Fibroblast of upper back skin (primary cell): Measurements from ENCODE around the gene ALX4.

Experiments
- DNase-seq: peaks from one replicate; pipeline ENCODE4 v3.0.0-alpha.2; 2013

The ALX4 gene

DNA sequence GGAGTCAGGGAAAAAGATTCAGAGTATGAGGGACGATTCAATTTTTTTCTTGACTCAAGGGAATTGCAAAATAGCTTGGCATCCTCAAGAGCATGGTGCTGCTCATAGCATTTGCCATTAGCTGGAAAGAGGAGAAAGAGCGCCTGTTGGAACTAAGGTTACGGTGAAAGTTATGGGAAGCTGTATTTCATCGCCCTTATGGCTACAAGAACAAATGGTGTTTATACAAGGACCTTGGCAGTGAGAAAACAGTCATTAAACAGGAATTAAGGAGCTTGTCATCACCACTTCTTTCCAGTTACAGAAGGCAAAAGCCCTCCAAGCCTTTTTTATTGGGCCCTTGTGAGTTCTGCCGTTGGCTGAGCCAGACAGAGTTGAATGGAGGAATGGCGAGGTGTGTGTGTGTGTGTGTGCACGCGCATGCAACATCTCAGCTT lies 74.2 kb downstream of the ALX4 start:
- DNase-seq = peak; percentile 72

GRCh38 chr11:44229624-44230023 lies 80.3 kb downstream of the ALX4 start:
- DNase-seq = peak; percentile 63

- DNase-seq = peak; percentile 45
These were observed 80.8 kb downstream of the ALX4 start for GRCh38 chr11:44229098-44229497.

GRCh38 chr11:44228379-44228778 lies 81.6 kb downstream of the ALX4 start:
- DNase-seq = no peak

GRCh38 chr11:44226945-44227344 lies 83.0 kb downstream of the ALX4 start:
- DNase-seq = no peak

- DNase-seq = no peak
These were observed 83.4 kb downstream of the ALX4 start for GRCh38 chr11:44226490-44226889.

DNA sequence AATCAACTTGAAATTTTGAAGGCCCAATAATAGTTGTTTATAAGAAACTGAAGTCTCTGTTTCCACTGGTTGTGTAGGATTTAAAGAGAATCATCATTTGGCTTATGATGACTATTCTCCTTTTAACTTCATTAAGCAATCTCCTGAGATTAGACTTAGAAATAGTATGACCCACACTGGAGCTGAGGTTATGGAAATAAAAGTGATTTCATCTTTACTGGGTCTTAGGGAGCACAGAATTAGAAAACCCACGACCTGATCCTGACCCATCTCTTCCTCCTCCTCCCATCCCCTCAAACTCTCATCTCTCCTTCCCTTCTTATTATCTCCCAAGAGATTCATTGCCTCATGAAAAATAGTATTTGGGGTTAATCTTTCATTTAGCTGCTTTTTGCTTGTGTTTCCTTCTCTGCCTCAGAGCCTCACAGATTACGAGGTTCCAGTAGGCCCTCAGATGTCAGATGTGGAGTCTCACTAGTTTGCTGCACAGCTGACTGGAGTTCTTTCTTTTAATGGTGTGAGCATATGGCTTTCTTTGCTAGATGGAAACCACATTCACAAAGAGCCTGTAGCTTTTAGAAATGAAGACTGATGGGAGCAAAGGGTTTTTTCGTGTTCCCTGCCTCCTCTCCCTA lies 85.0 kb downstream of the ALX4 start:
- DNase-seq = no peak

- peak; percentile 88 for DNase-seq
These were observed 86.7 kb downstream of the ALX4 start for GRCh38 chr11:44223238-44223637.

DNA sequence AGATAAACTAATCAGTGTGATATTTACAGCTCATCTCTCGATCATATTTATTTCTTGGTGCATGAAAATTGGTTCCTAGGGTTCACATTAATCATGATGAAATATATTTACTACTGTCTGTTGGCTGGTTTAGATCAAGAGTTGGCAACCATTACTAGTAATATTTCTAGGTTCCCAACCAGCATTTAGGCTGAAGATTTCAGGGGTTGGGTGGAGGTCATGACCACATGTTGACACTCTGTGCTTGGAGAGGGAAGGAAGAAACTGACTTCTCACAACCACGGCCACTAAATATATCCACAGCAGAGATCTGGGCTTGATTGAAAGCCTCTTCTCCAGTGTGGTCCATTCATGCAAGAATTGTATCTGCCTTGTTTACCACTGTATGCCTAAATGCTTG lies 87.9 kb downstream of the ALX4 start:
- DNase-seq = peak; percentile 45

DNA sequence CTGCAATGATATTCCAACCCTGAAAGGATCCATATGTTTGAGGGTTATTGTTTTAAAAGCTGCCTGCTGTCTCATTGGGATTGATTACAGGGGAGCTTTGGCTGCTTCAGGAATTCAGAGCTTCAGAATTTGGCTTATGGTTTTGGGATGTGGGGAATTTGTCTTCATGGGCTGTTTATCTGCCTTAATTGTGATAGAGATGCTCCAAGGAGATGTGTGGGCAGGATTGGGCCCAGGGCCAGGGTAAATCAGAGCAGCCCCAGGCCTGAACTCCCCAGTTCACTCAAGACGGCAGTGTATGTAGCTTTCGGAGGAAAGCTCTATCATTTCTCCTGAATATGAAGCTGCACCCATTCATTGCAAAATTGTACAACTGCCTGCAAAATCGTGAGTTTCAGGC lies 88.5 kb downstream of the ALX4 start:
- DNase-seq = peak; percentile 61

- peak; percentile 53 for DNase-seq
These were observed 89.8 kb downstream of the ALX4 start for GRCh38 chr11:44219830-44220796.

- no peak for DNase-seq
These were observed 92.5 kb downstream of the ALX4 start for GRCh38 chr11:44217432-44217831.

DNA sequence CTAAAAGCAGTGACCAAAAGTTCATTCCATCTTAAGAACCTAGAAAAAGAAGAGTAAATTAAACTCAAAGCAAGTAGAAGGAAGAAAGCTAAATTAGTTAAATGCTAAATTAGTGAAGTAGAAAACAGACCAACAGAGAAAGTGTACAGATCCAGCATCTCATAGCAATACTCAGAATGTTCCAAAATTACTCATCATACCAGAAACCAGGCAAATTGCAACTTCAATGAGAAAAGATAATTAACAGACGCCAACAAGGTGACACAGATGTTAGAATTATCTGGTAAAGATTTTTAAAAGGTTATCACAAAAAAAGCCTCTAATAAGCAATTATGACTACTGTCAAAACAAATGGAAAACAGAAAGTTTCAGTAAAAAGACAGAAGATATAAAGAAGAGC lies 96.8 kb downstream of the ALX4 start:
- DNase-seq = no peak

GRCh38 chr11:44212128-44212527 lies 97.8 kb downstream of the ALX4 start:
- DNase-seq = no peak
